GM04503 (cell line): ENCODE results near the gene SLC45A3.
"Not testable (repeated sequence)": the region's sequence is repeated elsewhere in the genome, so short reads cannot be mapped to it uniquely, and the experiment has no call there.

Experiments used
- DNase-seq: peaks from one replicate; pipeline ENCODE4 v3.0.0-alpha.2; 2012; ENCODE audit warnings: low read depth

Gene SLC45A3

GRCh38 chr1:205667909-205668643 is 12.2 kb downstream of the SLC45A3 start:
- DNase-seq, result no peak

DNA sequence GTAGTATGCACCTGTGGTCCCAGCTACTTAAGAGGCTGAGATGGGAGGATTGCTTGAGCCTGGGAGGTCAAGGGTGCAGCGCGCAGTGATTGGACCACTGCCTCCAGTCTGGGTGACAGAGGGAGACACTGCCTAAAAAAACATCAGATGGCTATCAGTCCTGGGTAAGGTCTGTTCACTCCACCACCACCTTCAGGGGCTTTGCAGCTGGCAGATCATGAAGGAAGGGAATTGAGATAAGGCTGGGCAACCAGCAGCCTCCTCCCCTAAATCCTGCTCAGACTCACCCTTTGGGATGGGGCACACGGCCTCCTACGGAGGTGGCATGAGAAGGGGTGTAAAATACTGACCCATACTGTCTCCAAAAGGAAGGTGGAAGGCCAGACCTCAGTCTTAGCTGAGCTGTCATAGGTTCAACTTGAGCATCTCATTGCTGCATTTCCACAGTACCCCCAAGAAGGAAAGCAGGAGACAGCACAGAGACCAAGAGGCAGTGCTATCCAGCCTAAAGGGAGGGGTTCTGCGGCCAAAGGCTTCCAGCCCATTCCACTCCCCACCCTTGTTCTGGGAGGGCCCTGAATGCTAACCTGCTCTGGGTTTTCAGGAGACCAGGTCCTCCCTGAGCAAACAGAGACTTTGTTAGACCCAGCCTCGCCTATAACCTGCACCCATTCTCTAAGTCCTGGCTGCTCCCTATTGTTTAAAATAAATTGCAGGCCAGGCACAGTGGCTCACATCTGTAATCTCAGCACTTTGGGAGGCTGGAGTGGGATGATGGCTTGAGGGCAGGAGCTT is 13.7 kb downstream of the SLC45A3 start:
- no peak for DNase-seq

DNA sequence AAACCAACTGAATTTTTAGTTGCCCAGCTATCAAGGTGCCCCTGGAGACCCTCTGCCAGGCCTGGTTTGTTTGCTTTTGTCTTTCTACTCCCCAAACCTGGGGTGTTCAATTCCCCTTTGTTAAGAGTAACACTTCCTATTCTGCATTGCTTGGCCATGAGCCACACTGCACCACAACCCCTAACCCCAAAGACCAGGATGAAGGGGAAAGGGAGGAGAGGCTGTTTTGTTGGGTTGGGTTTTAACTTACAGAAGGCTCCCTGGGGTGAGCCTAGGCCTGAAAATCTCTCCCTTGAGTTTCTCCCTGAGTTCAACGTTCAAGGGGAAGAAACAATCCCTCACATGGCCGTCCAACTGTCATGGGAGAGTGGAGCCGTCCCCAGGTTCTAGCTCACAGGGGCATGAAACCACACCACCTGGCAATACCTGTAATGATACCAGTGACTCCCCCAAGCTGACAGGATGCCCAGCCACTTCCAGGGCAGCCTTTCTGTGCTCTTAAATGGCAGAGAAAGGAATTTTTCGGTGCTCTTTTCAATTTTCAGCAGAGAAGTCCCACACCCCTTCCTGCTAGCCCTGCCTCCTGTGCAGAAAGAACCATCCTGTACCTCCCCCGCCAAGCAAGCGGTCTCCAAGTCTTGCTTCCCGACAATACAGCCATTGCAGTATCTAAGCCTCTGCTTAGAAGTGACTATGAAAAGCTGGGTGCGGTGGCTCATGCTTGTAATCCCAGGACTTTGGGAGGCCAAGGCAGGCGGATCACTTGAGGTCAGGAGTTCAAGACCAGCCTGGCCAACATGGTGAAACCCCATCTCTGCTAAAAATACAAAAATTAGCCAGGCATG is 14.9 kb downstream of the SLC45A3 start:
- no peak for DNase-seq

- DNase-seq, result no peak
These were observed 15.8 kb downstream of the SLC45A3 start for GRCh38 chr1:205664399-205665017.

DNA sequence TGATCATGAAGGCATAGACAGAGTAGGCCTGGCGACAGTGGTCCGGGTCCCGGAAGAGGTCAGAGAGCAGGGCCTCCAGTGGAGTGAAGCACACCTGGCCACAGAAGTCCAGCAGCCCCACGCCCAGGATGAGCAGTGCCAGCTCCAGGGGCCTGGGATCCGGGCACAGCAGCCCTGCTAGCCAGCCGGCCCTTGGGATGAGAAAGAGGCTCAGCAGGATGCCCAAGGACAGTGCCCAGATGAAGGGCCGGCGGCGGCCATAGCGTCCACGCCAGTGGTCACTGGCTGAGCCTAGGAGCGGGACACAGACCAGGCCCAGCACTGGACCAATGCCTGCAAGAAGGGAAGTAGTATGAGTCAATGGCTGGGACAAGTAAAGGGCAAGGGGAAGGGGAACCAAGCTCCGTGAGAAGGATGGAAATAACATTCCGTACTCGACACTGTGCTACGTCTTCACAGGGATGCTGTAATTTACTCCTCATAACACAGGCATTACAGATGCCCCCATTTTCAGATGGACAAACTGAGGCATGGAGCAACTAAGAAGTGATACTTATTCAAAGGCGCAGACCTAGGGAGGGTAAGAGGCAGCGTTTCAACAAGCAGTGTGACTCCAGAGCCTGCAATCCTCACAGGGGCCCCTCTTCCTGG is 16.9 kb downstream of the SLC45A3 start:
- DNase-seq, result no peak

GRCh38 chr1:205662791-205663190 is 17.5 kb downstream of the SLC45A3 start:
- DNase-seq, result no peak

DNA sequence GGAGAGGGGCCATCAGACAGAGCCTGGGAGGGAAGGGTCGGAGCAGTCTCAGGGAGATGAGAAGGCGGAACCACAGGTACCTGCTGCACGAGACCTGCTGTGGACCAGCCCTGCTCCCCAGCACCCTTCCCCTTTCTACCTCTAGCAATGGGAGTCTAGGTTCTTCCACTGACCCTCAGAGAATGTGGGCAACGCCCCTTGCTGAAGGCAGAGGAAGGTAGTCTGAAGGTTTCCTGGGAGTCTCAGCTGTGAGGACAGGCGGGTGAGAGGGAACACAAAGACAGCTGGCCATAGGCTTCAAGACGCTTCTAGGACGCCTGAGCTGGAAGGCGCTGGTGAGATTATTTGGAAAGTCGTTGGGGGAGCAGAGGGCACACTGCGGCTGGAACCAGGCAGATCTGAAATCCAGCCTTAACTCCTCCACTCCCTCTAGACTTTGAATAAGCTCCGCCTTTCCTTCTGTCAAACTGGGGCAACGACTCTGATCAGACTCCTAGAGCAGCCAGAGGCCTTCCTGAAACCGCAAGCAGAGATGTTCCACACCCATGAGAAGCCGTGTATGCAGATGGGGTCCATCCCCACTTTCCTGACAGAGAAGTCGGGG is 18.1 kb downstream of the SLC45A3 start:
- DNase-seq, result no peak

DNA sequence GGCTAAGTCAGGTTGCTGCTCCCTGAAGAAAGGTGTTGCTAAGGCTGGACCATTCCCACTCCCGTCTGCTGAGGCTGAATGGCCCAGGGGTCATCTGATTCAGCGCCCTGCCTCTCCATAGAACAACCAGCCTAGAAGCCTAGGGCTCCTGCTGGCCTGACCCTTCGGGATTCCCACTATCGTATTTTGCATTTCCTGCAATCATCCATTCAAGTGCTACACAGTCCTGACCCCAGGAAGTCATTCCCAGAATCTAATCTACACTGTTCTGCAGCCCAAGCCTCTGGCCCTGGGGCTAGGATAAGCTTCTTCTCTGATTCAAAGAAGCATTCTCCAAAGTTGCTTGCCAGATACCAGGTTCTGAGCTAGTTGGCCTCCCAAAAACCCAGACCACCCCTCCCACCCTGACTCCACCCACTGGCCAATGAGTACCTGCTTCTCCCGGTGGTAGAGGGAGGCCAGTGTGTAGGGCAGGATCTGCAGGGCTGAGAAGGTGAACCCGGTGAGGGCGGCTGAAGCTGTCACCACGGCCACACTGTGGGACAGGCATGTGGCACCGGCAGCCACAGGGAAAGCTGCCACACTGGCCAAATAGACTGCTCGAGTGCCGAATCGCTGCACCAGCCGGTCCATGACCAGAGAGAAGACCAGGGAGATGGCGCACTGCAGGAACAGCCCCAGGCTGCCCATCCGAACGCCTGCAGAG is 18.7 kb downstream of the SLC45A3 start:
- DNase-seq, result no peak

DNA sequence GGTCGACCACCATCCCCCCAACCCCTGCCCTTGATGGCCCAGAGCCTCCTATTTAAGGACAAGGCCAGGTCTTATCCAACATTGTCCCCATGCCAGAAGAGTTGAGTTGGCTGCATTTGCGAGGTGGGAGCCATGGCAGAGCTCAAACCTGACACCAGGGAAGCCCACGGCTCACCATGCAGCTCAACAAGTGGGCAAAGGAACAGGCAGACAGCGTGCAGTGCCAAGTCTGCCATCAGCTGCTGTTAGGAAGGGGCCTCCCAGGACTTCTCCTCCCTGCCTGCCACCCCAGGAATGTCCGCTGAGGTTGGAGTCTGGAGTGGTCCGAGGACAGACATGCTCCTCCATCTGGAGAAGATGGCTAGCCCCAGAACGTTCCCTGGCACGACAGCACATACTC is 19.9 kb downstream of the SLC45A3 start:
- no peak for DNase-seq

DNA sequence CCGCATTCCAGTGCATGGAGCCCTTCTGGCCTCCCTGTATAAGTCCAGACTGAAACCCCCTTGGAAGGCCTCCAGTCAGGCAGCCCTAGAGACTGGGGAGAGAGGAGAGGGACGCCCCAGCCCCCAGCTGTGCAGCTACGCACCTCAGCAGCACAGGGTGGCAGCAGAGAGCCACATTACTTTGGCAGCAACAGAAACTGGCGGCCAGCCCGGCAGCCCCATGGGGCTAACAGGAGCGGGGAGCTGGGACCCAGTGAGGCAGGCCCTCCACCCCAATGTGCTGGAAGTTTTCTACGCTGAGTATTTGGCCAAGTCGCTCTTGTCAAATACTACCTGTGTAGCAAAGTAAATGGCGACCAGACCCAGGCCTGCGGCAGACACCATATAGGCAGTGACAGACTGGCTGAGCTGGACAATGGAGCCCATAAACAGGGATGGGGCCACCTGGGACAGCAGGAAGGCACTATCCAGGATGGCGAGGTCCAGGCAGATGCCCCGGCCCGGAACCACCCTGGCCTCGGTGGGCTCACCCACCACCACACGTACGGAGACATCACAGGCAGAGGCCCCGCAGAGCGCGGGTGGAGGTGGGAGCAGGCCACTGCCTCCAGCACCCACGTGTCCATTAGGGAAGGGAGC is 21.2 kb downstream of the SLC45A3 start:
- DNase-seq, result no peak

GRCh38 chr1:205656236-205656635 is 24.1 kb downstream of the SLC45A3 start:
- DNase-seq, result no peak

- DNase-seq, result no peak
These were observed 27.3 kb downstream of the SLC45A3 start for GRCh38 chr1:205652984-205653383.

DNA sequence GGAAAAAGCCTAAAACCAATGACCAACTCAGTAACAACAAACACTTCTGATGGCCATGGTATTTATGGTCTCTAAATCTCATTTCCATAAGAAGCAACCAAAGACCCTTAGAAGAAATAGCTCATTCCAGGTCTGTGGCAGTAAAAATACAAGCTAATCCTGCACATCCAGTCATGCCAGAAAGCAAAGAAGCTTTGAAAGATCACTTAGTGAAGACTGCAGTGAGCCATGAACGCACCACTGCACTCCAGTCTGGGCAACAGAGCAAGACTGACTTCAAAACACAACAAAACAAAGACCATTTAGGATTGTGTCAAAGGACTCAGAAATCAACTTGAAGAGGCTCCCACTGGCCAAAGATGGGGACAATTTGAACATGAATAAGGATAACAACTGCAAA is 30.1 kb downstream of the SLC45A3 start:
- no peak for DNase-seq

- DNase-seq, result no peak
These were observed 34.8 kb downstream of the SLC45A3 start for GRCh38 chr1:205645519-205645918.

GRCh38 chr1:205642679-205643307 is 37.5 kb downstream of the SLC45A3 start:
- DNase-seq, result no peak

DNA sequence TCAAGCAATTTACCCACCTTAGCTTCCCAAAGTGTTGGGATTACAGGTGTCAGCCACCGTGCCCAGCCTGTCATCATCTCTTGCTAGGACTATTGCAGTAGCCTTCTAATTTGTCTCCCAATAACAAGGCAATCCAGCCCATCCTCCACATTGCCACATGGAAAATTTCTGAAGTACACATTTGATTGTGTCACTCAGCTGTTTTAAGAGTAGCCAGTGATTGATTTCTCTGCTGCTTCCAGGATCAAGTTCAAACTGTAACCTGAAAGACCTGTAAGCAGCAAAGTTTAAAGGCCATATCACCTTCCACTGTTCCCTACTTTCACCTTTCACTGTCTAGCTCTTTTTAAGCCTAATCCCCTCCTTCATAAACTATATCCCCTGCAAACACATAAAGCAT is 40.7 kb downstream of the SLC45A3 start:
- no peak for DNase-seq

DNA sequence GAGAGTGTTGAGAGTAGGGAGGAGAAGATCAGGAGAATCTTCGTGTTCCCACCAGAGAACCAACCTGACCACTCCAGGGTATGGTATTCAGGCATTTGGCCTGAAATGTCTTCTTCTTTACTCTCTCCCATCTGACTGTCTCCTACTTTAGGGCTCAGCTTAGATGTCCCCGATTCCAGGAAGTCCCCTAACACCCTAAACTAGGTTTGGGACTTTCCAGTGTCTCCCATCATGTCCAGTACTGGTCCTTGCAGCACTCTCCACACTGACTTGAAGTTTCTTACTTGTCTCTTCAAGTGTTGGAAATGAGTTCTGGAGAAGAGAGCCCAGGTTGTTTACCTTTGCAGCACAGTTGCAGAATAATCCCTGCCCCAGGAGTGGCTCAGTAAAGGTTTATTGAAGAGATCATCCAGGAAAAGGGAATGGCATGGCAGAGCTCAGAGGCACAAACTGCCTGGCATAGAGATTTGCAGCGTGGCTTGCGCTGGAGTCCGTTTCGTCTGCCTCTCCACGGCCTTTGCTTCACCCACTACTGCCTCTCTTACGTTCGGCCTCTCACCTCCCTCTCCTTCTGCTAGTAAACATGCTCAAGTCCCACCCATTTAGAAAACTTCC is 42.3 kb downstream of the SLC45A3 start:
- no peak for DNase-seq

GRCh38 chr1:205636732-205637131 is 43.6 kb downstream of the SLC45A3 start:
- DNase-seq, result no peak

- not testable (repeated sequence) for DNase-seq
These were observed 44.2 kb downstream of the SLC45A3 start for GRCh38 chr1:205636138-205636530.
